CD4-positive, alpha-beta T cell treated with Interleukin-17A for 4 hours (primary cell): ENCODE measurements around the gene KCNH1.
"Not testable (repeated sequence)": the region's sequence is repeated elsewhere in the genome, so short reads cannot be mapped to it uniquely, and the experiment has no call there.

ENCODE experiments used
- DNase-seq: peaks from one replicate; pipeline ENCODE4 v3.0.0-alpha.2; 2020; ENCODE audit warnings: mixed read lengths

KCNH1 gene

GRCh38 chr1:211099393-211099792 lies 34.6 kb downstream of the KCNH1 start:
- no peak for DNase-seq

- DNase-seq = no peak
Observed at GRCh38 chr1:211095381-211095780, 38.6 kb downstream of the KCNH1 start.

GRCh38 chr1:211092955-211093354 lies 41.0 kb downstream of the KCNH1 start:
- DNase-seq = no peak

GRCh38 chr1:211091867-211092266 lies 42.1 kb downstream of the KCNH1 start:
- no peak for DNase-seq

- no peak for DNase-seq
Observed at GRCh38 chr1:211089536-211089935, 44.4 kb downstream of the KCNH1 start.

- DNase-seq = no peak
Observed at GRCh38 chr1:211088156-211088555, 45.8 kb downstream of the KCNH1 start.

GRCh38 chr1:211082824-211083223 lies 51.1 kb downstream of the KCNH1 start:
- DNase-seq = no peak

- DNase-seq = not testable (repeated sequence)
Observed at GRCh38 chr1:211081447-211081846, 52.5 kb downstream of the KCNH1 start.

- no peak for DNase-seq
Observed at GRCh38 chr1:211068976-211069375, 65.0 kb downstream of the KCNH1 start.

GRCh38 chr1:211066781-211067384 lies 67.1 kb downstream of the KCNH1 start:
- no peak for DNase-seq

- DNase-seq = not testable (repeated sequence)
Observed at GRCh38 chr1:211041838-211042237, 92.1 kb downstream of the KCNH1 start.

GRCh38 chr1:211037095-211037494 lies 96.9 kb downstream of the KCNH1 start:
- no peak for DNase-seq

GRCh38 chr1:211036381-211037060 lies 97.4 kb downstream of the KCNH1 start:
- DNase-seq = no peak

- DNase-seq = no peak
Observed at GRCh38 chr1:211035821-211036380, 98.0 kb downstream of the KCNH1 start.

GRCh38 chr1:211033921-211034525 lies 99.9 kb downstream of the KCNH1 start:
- no peak for DNase-seq

- DNase-seq = no peak
Observed at GRCh38 chr1:211024901-211025300, 109.0 kb downstream of the KCNH1 start.

- no peak for DNase-seq
Observed at GRCh38 chr1:211019266-211019665, 114.7 kb downstream of the KCNH1 start.

- DNase-seq = no peak
Observed at GRCh38 chr1:211018690-211019089, 115.3 kb downstream of the KCNH1 start.

- DNase-seq = no peak
Observed at GRCh38 chr1:211017075-211017718, 116.8 kb downstream of the KCNH1 start.

- DNase-seq = no peak
Observed at GRCh38 chr1:211014275-211014674, 119.7 kb downstream of the KCNH1 start.

- no peak for DNase-seq
Observed at GRCh38 chr1:211013346-211014240, 120.4 kb downstream of the KCNH1 start.

- not testable (repeated sequence) for DNase-seq
Observed at GRCh38 chr1:211011128-211011527, 122.8 kb downstream of the KCNH1 start.
